ENCODE measurements around the gene RABGAP1L.

DNA sequence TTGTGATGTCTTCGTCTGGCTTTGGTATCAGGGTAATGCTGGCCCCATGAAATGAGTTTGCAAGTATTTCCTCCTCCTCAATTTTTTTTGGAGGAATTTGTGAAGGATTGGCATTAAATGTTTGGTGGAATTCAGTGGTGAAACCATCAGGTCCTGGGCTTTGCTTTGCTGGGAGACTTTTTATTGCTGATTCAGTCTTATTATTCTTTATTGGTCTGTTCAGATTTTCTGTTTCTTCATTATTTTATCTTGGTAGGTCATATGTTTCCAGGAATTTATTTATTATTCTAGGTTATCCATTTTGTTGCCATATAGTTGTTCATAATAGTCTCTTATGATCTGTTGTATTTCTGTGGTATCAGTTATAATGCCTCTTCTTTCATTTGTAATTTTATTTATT lies 126.7 kb downstream of the RABGAP1L start:
- TF ChIP-seq, protein P1, sequence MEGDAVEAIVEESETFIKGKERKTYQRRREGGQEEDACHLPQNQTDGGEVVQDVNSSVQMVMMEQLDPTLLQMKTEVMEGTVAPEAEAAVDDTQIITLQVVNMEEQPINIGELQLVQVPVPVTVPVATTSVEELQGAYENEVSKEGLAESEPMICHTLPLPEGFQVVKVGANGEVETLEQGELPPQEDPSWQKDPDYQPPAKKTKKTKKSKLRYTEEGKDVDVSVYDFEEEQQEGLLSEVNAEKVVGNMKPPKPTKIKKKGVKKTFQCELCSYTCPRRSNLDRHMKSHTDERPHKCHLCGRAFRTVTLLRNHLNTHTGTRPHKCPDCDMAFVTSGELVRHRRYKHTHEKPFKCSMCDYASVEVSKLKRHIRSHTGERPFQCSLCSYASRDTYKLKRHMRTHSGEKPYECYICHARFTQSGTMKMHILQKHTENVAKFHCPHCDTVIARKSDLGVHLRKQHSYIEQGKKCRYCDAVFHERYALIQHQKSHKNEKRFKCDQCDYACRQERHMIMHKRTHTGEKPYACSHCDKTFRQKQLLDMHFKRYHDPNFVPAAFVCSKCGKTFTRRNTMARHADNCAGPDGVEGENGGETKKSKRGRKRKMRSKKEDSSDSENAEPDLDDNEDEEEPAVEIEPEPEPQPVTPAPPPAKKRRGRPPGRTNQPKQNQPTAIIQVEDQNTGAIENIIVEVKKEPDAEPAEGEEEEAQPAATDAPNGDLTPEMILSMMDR (conservative IDR thresholded peaks at IDR 0.05; ENCODE audit: low read depth, low read length): no peak
- TF ChIP-seq RFX5 (IDR thresholded peaks at IDR 0.05; ENCODE audit: low read depth, low read length): no peak
- TF ChIP-seq POLR2A (IDR thresholded peaks at IDR 0.05; ENCODE audit: low read depth, low read length): no peak
- TF ChIP-seq MXI1 (IDR thresholded peaks at IDR 0.05; ENCODE audit: borderline replicate concordance, low read depth, low read length): no peak
- no peak for TF ChIP-seq USF2 (IDR thresholded peaks at IDR 0.05; ENCODE audit: low read depth, low read length)
- TF ChIP-seq SMC3 (IDR thresholded peaks at IDR 0.05; ENCODE audit: low read depth, low read length): no peak
- no peak for TF ChIP-seq RCOR1 (IDR thresholded peaks at IDR 0.05; ENCODE audit: insufficient replicate concordance, low read length)
- no peak for TF ChIP-seq MAFK (IDR thresholded peaks at IDR 0.05; ENCODE audit: low read depth, low read length)
- no peak for TF ChIP-seq FOS (IDR thresholded peaks at IDR 0.05; ENCODE audit: low read depth, low read length)
- TF ChIP-seq, protein P2, sequence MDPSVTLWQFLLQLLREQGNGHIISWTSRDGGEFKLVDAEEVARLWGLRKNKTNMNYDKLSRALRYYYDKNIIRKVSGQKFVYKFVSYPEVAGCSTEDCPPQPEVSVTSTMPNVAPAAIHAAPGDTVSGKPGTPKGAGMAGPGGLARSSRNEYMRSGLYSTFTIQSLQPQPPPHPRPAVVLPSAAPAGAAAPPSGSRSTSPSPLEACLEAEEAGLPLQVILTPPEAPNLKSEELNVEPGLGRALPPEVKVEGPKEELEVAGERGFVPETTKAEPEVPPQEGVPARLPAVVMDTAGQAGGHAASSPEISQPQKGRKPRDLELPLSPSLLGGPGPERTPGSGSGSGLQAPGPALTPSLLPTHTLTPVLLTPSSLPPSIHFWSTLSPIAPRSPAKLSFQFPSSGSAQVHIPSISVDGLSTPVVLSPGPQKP (IDR thresholded peaks at IDR 0.05; ENCODE audit: borderline replicate concordance, low read depth, low read length): no peak
- no peak for TF ChIP-seq MAZ (IDR thresholded peaks at IDR 0.05; ENCODE audit: borderline replicate concordance, low read depth, low read length)
- no peak for TF ChIP-seq RAD21 (IDR thresholded peaks at IDR 0.05; ENCODE audit: low read length)
- TF ChIP-seq BHLHE40 (IDR thresholded peaks at IDR 0.05; ENCODE audit: low read depth, low read length): no peak
- TF ChIP-seq CEBPB (IDR thresholded peaks at IDR 0.05; ENCODE audit: low read depth, low read length): no peak
